Measurements from ENCODE around the gene NEK11.

NEK11 gene

GRCh38 chr3:131140891-131141290, 114.2 kb downstream of the NEK11 start:
- TF ChIP-seq CTCF (IDR thresholded peaks at IDR 0.05; ENCODE audit: borderline replicate concordance, control extremely low read depth, extremely low read depth, insufficient read depth, missing control alignments), result no peak
- in situ Hi-C loops (cut with MboI; ENCODE audit: low sequenced_read_pairs, unreplicated experiment), result no loop called here
- no peak for DNase-seq (ENCODE audit: low spot score)

GRCh38 chr3:131141770-131142169, 115.1 kb downstream of the NEK11 start:
- no peak for DNase-seq (ENCODE audit: low spot score)
- no peak for TF ChIP-seq CTCF (IDR thresholded peaks at IDR 0.05; ENCODE audit: borderline replicate concordance, control extremely low read depth, extremely low read depth, insufficient read depth, missing control alignments)
- in situ Hi-C loops (cut with MboI; ENCODE audit: low sequenced_read_pairs, unreplicated experiment), result no loop called here

- no peak for DNase-seq (ENCODE audit: low spot score)
- in situ Hi-C loops (cut with MboI; ENCODE audit: low sequenced_read_pairs, unreplicated experiment), result no loop called here
- no peak for TF ChIP-seq CTCF (IDR thresholded peaks at IDR 0.05; ENCODE audit: borderline replicate concordance, control extremely low read depth, extremely low read depth, insufficient read depth, missing control alignments)
Observed at GRCh38 chr3:131142580-131142979, 115.9 kb downstream of the NEK11 start.

GRCh38 chr3:131143802-131144201, 117.1 kb downstream of the NEK11 start:
- in situ Hi-C loops (cut with MboI; ENCODE audit: low sequenced_read_pairs, unreplicated experiment), result no loop called here
- DNase-seq (ENCODE audit: low spot score), result no peak
- no peak for TF ChIP-seq CTCF (IDR thresholded peaks at IDR 0.05; ENCODE audit: borderline replicate concordance, control extremely low read depth, extremely low read depth, insufficient read depth, missing control alignments)

GRCh38 chr3:131147534-131147933, 120.9 kb downstream of the NEK11 start:
- no peak for DNase-seq (ENCODE audit: low spot score)
- no peak for TF ChIP-seq CTCF (IDR thresholded peaks at IDR 0.05; ENCODE audit: borderline replicate concordance, control extremely low read depth, extremely low read depth, insufficient read depth, missing control alignments)
- in situ Hi-C loops (cut with MboI; ENCODE audit: low sequenced_read_pairs, unreplicated experiment), result no loop called here

GRCh38 chr3:131158434-131158833, 131.8 kb downstream of the NEK11 start:
- DNase-seq (ENCODE audit: low spot score), result no peak
- in situ Hi-C loops (cut with MboI; ENCODE audit: low sequenced_read_pairs, unreplicated experiment), result no loop called here
- no peak for TF ChIP-seq CTCF (IDR thresholded peaks at IDR 0.05; ENCODE audit: borderline replicate concordance, control extremely low read depth, extremely low read depth, insufficient read depth, missing control alignments)

GRCh38 chr3:131162516-131162915, 135.8 kb downstream of the NEK11 start:
- no peak for TF ChIP-seq CTCF (IDR thresholded peaks at IDR 0.05; ENCODE audit: borderline replicate concordance, control extremely low read depth, extremely low read depth, insufficient read depth, missing control alignments)
- DNase-seq (ENCODE audit: low spot score), result no peak
- in situ Hi-C loops (cut with MboI; ENCODE audit: low sequenced_read_pairs, unreplicated experiment), result no loop called here
